Ishikawa (cell line): Measurements from ENCODE around the gene GYPC.

Source experiments
- CREB1 ChIP-seq: IDR thresholded peaks from 2 replicates; pipeline ENCODE4 v1.6.1; 2012; ENCODE audit warnings: low read depth
- EGR1 ChIP-seq: IDR thresholded peaks from 2 replicates; pipeline ENCODE4 v1.6.1; 2012
- RAD21 ChIP-seq: IDR thresholded peaks from 2 replicates; pipeline ENCODE4 v1.6.1; 2012; ENCODE audit warnings: low read depth
- YY1 ChIP-seq: IDR thresholded peaks from 2 replicates; pipeline ENCODE4 v1.6.1; 2012; ENCODE audit warnings: low read depth
- TF ChIP-seq, protein P1 (sequence below): IDR thresholded peaks from 2 replicates; pipeline ENCODE4 v1.6.1; 2012
- TF ChIP-seq, protein P2 (sequence below): IDR thresholded peaks from 2 replicates; pipeline ENCODE4 v1.6.1; 2012

DNA sequence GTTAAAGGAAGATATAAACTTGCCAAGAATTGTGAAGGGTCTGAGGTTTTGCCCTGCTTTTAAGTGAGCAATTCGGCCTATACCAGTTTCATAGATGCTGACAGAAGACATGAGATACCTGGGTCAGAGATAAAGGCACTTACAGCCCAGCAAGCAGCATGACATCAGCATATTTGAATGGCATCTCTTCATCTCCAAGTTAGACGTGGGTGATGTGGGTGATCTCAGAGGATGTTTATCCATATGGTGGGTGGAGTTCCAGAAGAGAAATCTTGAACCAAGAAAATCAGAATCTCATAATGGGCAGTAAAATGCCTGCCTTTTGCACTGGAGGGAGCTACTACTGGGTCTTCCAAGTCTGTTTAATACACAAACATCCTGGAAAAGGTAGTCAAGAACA is 44.7 kb downstream of the GYPC start:
- TF ChIP-seq CREB1 (no peak), RAD21 (no peak), YY1 (no peak), EGR1 (no peak)
- TF ChIP-seq, protein P1, sequence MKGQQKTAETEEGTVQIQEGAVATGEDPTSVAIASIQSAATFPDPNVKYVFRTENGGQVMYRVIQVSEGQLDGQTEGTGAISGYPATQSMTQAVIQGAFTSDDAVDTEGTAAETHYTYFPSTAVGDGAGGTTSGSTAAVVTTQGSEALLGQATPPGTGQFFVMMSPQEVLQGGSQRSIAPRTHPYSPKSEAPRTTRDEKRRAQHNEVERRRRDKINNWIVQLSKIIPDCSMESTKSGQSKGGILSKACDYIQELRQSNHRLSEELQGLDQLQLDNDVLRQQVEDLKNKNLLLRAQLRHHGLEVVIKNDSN: no peak
- TF ChIP-seq, protein P2, sequence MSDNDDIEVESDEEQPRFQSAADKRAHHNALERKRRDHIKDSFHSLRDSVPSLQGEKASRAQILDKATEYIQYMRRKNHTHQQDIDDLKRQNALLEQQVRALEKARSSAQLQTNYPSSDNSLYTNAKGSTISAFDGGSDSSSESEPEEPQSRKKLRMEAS: no peak
